ENCODE measurements around the gene DIPK1A. TPM values are rescaled to one million over a fixed set of nuclear protein-coding genes. Genes with fewer than 3 reads are reported as not detected.

Gene DIPK1A
- total RNA-seq, 1 experiment from 2014 or later: 3.8 TPM

DNA sequence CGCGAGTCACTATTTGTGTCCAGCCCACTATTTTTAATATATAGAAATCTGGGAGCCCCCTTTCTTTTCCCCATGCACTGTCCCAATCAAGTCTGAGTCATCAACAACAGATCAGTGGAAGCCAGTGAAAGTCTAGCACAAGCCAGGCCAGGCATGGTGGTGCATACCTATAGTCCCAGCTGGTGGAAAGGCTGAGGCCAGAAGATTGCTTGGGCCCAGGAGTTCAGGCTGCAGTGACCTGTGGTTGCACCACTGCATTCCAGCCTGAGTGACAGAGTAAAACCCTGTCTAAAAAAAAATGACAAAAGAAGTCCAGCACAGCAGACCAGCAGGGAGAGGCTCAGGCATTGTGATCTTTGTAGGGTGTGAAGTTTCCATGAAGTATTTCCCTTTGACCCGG, 138.4 kb downstream of the DIPK1A start:
- Histone ChIP-seq H3K14ac (ENCODE audit: insufficient read depth, low read length) (no peak overlapping the region), H3K4ac (ENCODE audit: low read depth, low read length) (no peak overlapping the region), H2BK12ac (ENCODE audit: insufficient read length, low read depth, low read length) (no peak overlapping the region), H3K79me2 (ENCODE audit: insufficient read depth, low read length) (no peaks in the 10 kb centered on the region), H3T11ph (ENCODE audit: low read length) (no peak overlapping the region), H3K4me1 (ENCODE audit: insufficient read depth, low read length) (no peaks in the 10 kb centered on the region), H4K20me1 (ENCODE audit: control insufficient read depth, insufficient read depth, insufficient read length) (no peaks in the 10 kb centered on the region), H3K23me2 (ENCODE audit: insufficient read length, low read depth, low read length, poor library complexity, severe bottlenecking) (no peaks in the 10 kb centered on the region), H2AK5ac (ENCODE audit: insufficient read length, low read length) (no peak overlapping the region), H3K79me1 (ENCODE audit: insufficient read depth, low read depth, low read length, poor library complexity, severe bottlenecking) (no peaks in the 10 kb centered on the region), H3K18ac (ENCODE audit: insufficient read length, low read depth, low read length) (no peak overlapping the region), H4K5ac (ENCODE audit: insufficient read length, low read depth, low read length) (no peak overlapping the region), H3K4me2 (ENCODE audit: insufficient read depth, insufficient read length, low read length) (no peak overlapping the region), H2AFZ (ENCODE audit: low read length) (no peak overlapping the region), H3K27ac (ENCODE audit: insufficient read length, low read depth, low read length) (no peak overlapping the region), H3K9me3 (ENCODE audit: control insufficient read depth, low read depth, low read length) (no peaks in the 10 kb centered on the region), H2BK20ac (ENCODE audit: low read depth, low read length, poor library complexity, severe bottlenecking) (no peak overlapping the region), H2BK15ac (ENCODE audit: low read depth, low read length) (no peak overlapping the region), H3K23ac (ENCODE audit: insufficient read length, low read depth, low read length) (no peak overlapping the region), H2BK120ac (ENCODE audit: low read depth, low read length, poor library complexity, severe bottlenecking) (no peak overlapping the region), H3K56ac (ENCODE audit: insufficient read length, low read depth, low read length) (no peak overlapping the region), H2BK5ac (ENCODE audit: insufficient read length, low read length) (no peak overlapping the region), H4K91ac (ENCODE audit: insufficient read length, low read depth, low read length) (no peak overlapping the region), H3K9ac (ENCODE audit: extremely low read depth, insufficient read length, low read length) (no peak overlapping the region), H3K27me3 (ENCODE audit: insufficient read depth, low read length) (no peaks in the 10 kb centered on the region), H4K8ac (replicated peaks; ENCODE audit: insufficient read length, low read depth, low read length) (no peak overlapping the region)
- no peak overlapping the region for H3K4me3 Mint-ChIP-seq
- no peaks in the 10 kb centered on the region for H3K36me3 Mint-ChIP-seq (ENCODE audit: insufficient read depth in 1 of 3, low read depth in 3 of 3)
- H3K27me3 Mint-ChIP-seq (ENCODE audit: low read depth): no peaks in the 10 kb centered on the region
- no peaks in the 10 kb centered on the region for H3K4me1 Mint-ChIP-seq
- TF ChIP-seq, protein P1, sequence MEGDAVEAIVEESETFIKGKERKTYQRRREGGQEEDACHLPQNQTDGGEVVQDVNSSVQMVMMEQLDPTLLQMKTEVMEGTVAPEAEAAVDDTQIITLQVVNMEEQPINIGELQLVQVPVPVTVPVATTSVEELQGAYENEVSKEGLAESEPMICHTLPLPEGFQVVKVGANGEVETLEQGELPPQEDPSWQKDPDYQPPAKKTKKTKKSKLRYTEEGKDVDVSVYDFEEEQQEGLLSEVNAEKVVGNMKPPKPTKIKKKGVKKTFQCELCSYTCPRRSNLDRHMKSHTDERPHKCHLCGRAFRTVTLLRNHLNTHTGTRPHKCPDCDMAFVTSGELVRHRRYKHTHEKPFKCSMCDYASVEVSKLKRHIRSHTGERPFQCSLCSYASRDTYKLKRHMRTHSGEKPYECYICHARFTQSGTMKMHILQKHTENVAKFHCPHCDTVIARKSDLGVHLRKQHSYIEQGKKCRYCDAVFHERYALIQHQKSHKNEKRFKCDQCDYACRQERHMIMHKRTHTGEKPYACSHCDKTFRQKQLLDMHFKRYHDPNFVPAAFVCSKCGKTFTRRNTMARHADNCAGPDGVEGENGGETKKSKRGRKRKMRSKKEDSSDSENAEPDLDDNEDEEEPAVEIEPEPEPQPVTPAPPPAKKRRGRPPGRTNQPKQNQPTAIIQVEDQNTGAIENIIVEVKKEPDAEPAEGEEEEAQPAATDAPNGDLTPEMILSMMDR (conservative IDR thresholded peaks at IDR 0.05): no peak
- no peaks in the 10 kb centered on the region for H3K9me3 Mint-ChIP-seq
- WGBS (ENCODE audit: extremely low coverage, insufficient read length, low lambda C conversion rate): no CpG with 5 or more reads among the region's 3 CpGs
- DNase-seq: no peak
- H3K27ac Mint-ChIP-seq: peak overlapping the region in 1 of 3 experiments; percentile 17; a peak in 1 of 7 replicates

All from H9 (cell line).